Astrocyte (in vitro differentiated cells and primary cell): ENCODE measurements around the gene CHN2.
"Not testable (repeated sequence)": the region's sequence is repeated elsewhere in the genome, so short reads cannot be mapped to it uniquely, and the experiment has no call there.

Source experiments
- EZH2 ChIP-seq: IDR thresholded peaks from 2 replicates; pipeline ENCODE4 v1.6.1; 2012; ENCODE audit warnings: mild to moderate bottlenecking, low read length, inconsistent platforms; ENCODE audit not compliant: insufficient read depth
- TF ChIP-seq, protein P1 (sequence below): IDR thresholded peaks from 2 replicates; pipeline ENCODE4 v1.5.1; 2011; ENCODE audit warnings: low read depth, mild to moderate bottlenecking, inconsistent platforms, low read length, moderate library complexity; ENCODE audit not compliant: insufficient read depth

DNA sequence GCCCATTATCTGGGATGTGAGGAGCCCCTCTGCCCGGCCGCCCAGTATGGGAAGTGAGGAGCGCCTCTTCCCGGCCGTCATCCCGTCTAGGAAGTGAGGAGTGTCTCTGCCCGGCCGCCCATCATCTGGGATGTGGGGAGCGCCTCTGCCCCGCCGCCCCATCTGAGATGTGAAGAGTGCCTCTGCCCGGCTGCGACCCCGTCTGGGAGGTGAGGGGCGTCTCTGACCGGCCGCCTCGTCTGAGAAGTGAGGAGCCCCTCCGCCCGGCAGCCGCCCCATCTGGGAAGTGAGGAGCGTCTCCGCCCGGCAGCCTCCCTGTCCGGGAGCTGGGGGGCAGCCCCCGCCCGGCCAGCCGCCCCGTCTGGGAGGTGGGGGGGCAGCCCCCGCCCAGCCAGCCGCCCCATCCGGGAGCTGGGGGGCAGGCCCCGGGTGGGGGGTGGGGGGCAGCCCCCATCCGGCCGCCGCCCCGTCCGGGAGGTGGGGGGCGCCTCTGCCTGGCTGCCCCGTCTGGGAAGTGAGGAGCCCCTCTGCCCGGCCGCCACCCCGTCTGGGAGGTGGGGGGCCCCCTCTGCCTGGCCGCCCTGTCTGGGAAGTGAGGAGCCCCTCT, 69.1 kb downstream of the CHN2 start:
- TF ChIP-seq, protein P1, sequence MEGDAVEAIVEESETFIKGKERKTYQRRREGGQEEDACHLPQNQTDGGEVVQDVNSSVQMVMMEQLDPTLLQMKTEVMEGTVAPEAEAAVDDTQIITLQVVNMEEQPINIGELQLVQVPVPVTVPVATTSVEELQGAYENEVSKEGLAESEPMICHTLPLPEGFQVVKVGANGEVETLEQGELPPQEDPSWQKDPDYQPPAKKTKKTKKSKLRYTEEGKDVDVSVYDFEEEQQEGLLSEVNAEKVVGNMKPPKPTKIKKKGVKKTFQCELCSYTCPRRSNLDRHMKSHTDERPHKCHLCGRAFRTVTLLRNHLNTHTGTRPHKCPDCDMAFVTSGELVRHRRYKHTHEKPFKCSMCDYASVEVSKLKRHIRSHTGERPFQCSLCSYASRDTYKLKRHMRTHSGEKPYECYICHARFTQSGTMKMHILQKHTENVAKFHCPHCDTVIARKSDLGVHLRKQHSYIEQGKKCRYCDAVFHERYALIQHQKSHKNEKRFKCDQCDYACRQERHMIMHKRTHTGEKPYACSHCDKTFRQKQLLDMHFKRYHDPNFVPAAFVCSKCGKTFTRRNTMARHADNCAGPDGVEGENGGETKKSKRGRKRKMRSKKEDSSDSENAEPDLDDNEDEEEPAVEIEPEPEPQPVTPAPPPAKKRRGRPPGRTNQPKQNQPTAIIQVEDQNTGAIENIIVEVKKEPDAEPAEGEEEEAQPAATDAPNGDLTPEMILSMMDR = not testable (repeated sequence)
- TF ChIP-seq EZH2 = not testable (repeated sequence)
